Prostate gland (tissue), 2 donors: ENCODE measurements around the gene SLC22A13.

Experiments
- POLR2AphosphoS5 ChIP-seq: sonication (generic); formaldehyde crosslinking; IDR thresholded peaks from one replicate; pipeline ENCODE4 v1.6.1; 2017; ENCODE audit warnings: antibody characterized with exemption
- TF ChIP-seq, protein P1 (sequence below), 4 experiments: fragments of 200-600 bp in 2 of 4; fragments of 450-650 bp in 2 of 4; sonication (generic) in 2 of 4; IDR thresholded peaks; 1 replicate in 3 of 4; 2 replicates in 1 of 4; pipeline ENCODE4 v1.5.1; 2016 to 2019; ENCODE audit warnings: antibody characterized with exemption in 4 of 4, mild to moderate bottlenecking in 2 of 4, moderate library complexity in 2 of 4

- TF ChIP-seq, protein P1, sequence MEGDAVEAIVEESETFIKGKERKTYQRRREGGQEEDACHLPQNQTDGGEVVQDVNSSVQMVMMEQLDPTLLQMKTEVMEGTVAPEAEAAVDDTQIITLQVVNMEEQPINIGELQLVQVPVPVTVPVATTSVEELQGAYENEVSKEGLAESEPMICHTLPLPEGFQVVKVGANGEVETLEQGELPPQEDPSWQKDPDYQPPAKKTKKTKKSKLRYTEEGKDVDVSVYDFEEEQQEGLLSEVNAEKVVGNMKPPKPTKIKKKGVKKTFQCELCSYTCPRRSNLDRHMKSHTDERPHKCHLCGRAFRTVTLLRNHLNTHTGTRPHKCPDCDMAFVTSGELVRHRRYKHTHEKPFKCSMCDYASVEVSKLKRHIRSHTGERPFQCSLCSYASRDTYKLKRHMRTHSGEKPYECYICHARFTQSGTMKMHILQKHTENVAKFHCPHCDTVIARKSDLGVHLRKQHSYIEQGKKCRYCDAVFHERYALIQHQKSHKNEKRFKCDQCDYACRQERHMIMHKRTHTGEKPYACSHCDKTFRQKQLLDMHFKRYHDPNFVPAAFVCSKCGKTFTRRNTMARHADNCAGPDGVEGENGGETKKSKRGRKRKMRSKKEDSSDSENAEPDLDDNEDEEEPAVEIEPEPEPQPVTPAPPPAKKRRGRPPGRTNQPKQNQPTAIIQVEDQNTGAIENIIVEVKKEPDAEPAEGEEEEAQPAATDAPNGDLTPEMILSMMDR (IDR thresholded peaks at IDR 0.05) = no peak
- no peak for TF ChIP-seq POLR2AphosphoS5
These were observed 1.2 kb upstream of the SLC22A13 start for GRCh38 chr3:38264353-38264771.
